Measurements from ENCODE around the gene CDH5.

The CDH5 gene

GRCh38 chr16:66395806-66396555 lies 29.5 kb downstream of the CDH5 start:
- DNase-seq: no peak

DNA sequence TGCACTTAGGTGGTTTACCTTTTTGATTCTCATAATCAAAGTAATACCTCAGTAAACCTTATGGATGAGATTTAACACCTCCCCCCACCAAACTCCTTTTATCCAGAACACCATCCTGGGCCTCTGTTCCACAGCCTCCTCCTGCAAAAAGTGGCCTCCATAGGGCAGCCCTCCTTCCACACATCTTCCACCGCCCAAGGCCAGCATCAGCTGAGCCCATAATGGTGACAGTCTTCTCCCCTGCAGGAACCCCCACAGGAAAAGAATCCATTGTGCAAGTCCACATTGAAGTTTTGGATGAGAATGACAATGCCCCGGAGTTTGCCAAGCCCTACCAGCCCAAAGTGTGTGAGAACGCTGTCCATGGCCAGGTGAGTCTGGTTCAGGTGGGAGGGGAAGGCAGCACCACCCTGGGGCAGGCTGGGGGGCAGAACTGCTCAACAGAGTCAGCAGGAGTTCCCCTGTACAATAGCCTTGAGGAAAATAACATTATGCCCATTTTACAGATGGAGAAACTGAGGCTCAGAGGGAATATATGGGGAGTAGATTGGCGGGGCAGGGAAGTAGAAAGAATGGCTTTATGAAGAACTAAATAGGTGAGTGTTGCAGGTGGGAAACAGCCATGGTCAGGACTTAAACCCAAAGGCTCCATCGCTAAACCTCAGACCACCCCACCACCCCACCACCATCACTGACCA lies 31.4 kb downstream of the CDH5 start:
- no peak for DNase-seq

- no peak for DNase-seq
These were observed 32.5 kb downstream of the CDH5 start for GRCh38 chr16:66399031-66399430.

GRCh38 chr16:66399930-66400329 lies 33.4 kb downstream of the CDH5 start:
- DNase-seq: no peak

- DNase-seq: no peak
These were observed 34.3 kb downstream of the CDH5 start for GRCh38 chr16:66400503-66401380.

DNA sequence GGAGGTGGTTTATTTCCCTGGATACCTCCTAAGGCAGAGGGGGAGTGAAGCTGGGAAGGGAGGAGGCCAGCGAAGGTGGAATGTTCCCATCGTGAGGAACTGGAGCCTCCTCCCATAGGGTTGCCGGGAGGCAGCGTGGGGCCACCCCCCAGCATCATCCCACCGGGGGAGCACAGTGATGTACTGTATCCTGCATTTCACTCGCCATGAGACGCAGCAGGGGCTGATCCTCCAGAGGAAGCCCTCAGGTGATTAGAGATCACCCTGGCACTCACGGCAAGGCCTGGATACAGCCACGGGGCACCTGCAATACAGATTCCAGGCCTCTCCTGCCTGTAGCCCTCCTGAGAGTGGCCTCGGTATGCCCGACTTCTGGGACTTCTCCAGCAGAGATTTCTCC lies 35.1 kb downstream of the CDH5 start:
- DNase-seq: no peak

DNA sequence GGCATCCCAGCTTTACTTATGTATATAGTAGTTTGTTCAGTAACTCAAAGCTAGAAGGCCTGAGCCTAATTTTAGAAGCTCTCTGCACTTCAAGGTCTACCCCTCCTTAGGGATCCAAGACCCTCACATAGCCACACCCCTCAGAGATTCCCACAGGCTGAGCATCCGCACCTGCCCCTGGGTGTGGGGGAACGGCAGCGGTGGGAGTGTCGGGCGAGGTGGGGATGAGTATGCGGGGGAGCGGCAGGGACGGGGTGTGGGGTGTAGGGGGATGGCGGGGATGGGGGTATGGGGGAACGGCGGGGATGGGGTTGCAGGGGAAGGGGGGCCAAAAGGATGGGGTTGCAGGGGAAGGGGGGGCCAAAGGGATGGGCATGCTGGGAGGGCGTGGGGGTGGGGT lies 35.7 kb downstream of the CDH5 start:
- no peak for DNase-seq

DNA sequence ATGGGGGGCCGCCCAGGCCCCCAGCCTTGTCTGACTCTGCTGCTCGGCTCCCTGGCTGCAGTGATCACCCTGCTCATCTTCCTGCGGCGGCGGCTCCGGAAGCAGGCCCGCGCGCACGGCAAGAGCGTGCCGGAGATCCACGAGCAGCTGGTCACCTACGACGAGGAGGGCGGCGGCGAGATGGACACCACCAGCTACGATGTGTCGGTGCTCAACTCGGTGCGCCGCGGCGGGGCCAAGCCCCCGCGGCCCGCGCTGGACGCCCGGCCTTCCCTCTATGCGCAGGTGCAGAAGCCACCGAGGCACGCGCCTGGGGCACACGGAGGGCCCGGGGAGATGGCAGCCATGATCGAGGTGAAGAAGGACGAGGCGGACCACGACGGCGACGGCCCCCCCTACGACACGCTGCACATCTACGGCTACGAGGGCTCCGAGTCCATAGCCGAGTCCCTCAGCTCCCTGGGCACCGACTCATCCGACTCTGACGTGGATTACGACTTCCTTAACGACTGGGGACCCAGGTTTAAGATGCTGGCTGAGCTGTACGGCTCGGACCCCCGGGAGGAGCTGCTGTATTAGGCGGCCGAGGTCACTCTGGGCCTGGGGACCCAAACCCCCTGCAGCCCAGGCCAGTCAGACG lies 36.2 kb downstream of the CDH5 start:
- no peak for DNase-seq

GRCh38 chr16:66403531-66404145 lies 37.1 kb downstream of the CDH5 start:
- DNase-seq: no peak

- no peak for DNase-seq
These were observed 38.7 kb downstream of the CDH5 start for GRCh38 chr16:66405057-66405783.

DNA sequence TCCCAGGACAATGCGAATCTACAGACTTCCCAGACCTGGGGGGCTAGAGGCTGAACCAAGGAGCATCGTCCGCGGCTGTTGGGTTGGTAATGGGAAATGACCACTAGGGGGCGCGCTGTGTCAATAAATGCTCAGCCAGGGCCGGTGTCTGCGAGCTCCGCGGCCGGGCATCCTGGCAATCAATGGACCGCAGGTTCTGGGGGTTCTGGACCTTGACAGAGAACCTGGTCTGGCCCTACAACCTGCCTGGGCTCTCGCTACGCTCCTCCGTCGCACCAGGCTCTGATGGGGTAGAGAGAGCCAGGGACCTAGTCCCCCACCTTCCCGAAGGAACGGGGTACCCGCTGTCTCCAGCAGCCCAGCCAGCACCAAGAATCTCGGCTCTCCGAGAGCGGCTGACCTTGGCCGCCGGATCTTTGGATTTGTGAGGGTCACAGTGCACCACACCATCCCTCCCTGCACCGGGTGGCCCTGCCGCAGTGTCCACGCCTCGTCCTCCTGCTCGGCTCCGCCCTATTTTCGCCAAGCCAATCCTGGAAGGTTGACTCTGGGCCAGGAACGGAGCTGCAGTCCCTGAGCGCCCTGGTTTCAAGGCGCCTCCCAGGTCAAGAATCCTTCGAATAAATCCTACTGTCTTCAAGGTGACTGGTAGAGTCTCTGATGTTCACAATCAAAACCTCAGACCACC lies 40.2 kb downstream of the CDH5 start:
- DNase-seq: peak; percentile 90

GRCh38 chr16:66408163-66409048 lies 41.9 kb downstream of the CDH5 start:
- DNase-seq: peak; percentile 48

GRCh38 chr16:66409156-66409555 lies 42.7 kb downstream of the CDH5 start:
- DNase-seq: no peak

GRCh38 chr16:66412182-66412581 lies 45.7 kb downstream of the CDH5 start:
- no peak for DNase-seq

DNA sequence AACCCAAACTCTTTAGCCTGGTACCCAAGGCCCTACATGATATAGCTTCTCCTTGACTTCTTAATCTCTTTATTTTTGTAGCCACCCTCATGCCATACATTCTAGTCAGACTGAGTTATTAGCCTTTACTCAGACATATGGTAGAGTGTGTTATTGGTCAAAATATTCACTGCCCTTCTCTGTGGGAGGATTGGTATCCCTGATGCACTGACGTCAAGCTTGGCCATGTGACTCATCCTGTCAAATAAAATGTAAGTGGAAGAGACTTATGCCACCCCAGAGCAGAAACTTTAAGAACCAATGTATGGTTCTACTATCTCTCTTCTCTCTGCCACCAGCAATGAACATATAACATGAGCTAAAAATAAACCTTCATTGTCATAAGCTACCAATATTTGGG lies 48.4 kb downstream of the CDH5 start:
- no peak for DNase-seq

DNA sequence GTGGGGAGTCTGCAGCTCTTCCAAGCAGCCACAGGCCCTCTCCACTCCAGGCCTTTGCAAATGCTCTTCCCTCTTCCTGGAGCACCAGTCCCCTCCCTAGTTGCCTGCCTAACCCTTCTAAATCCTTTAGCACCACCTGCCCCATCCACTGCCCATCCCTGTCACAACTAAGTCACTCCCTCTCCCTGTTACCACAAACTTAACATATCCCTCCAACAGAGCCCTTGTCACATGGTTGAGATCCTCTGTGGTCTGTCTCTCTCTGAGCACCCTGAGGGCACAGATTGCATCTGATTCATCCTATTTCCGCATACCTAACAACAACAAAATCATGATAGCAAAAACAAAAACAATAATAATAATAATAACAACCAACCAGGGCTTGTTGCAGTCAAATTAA lies 49.6 kb downstream of the CDH5 start:
- no peak for DNase-seq

DNA sequence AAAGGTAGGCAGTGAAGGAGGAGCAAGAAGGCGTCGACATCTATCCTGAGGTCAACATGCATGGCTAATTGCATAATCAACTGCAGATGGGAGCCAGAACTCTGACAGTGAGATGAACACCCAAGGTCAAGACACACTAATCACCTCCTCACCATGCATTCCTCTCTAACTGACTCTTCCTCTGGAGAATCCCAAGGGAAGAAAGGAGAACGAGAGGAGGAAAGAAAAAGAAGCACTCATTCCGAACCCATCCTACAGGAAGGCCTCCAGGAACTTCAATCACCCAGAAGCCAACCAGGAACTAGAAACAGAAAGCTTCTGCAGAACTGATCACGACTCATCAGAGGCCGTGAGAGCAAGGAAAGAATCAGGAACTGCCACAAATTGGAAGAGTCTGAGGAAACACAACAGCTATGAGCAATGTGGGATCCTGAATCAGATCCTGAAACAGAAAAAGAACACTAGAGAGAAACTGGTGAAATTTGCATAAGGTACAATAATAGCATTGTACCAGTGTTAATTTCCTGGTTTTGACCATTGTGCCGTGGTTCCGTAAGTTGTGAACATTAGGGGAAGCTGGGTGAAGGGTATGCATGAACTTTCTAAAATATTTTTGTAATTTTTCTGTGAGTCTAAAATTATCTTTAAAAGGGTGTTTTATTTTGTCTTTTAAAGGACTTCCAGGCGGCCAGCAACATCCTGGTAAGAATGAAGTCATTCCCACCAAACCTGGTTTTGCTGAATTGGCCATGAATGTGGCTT lies 50.6 kb downstream of the CDH5 start:
- no peak for DNase-seq

- DNase-seq: no peak
These were observed 51.9 kb downstream of the CDH5 start for GRCh38 chr16:66418165-66418962.

GRCh38 chr16:66419527-66419926 lies 53.0 kb downstream of the CDH5 start:
- DNase-seq: no peak

Data from CD4-positive, alpha-beta T cell treated with Interleukin-6 for 4 hours (primary cell).